Dermis blood vessel endothelial cell (primary cell): Measurements from ENCODE around the gene RNF25. TPM values are rescaled to one million over a fixed set of nuclear protein-coding genes. Genes with fewer than 3 reads are reported as not detected.
A peak's percentile ranks its signal among the peaks of the same experiment; 100 is the strongest.

Experiments
- DNase-seq: peaks from one replicate; pipeline ENCODE4 v3.0.0; 2010
- total RNA-seq: library from RNA; depleted of rRNA; stranded (reverse); fragments of >200 nt; gene quantifications from 2 replicates; pipeline ENCODE4 v1.2.3, GENCODE V29; 2014

RNF25 gene
- total RNA-seq, 1 donor from 2014 or later = 35.7 TPM

GRCh38 chr2:218679119-218679518 lies 7.3 kb upstream of the RNF25 start:
- DNase-seq = peak; percentile 29

GRCh38 chr2:218671097-218671653 lies 627 bp downstream of the RNF25 start:
- DNase-seq = peak; percentile 15

- DNase-seq = no peak
These were observed 7.1 kb downstream of the RNF25 start for GRCh38 chr2:218664653-218665052.

- no peak for DNase-seq
These were observed 7.9 kb downstream of the RNF25 start for GRCh38 chr2:218663901-218664300.

DNA sequence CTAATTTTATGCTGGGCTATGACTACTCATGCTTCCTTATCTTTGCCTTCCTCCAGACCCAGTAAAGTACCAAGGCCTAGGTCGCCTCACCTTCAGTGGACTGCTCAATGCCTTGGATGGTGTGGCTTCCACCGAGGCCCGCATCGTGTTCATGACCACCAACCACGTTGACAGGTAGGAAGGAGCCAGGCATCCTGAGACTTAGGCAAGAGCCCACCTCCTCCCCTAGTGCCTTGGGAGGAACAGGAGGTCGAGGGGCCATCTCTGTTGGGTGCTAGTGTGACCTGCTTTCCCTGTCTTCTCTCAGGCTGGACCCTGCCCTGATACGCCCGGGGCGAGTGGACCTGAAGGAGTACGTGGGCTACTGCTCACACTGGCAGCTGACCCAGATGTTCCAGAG lies 9.0 kb downstream of the RNF25 start:
- DNase-seq = no peak

DNA sequence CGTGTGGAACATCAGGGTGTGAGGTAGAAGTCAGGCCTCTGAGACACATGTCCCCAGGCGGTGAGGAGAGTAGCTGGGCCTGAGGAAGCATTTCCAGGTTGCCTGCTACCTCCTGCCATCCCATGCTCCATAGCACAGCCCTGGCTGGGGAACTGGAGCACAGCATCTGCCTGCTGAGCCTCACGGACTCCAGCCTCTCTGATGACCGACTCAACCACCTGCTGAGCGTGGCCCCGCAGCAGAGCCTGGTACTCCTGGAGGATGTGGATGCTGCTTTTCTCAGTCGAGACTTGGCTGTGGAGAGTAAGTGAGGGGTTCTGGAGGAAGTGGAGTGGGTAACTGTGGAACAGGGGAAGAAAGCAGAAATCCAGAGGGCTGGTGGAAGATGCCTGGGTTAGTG lies 9.4 kb downstream of the RNF25 start:
- DNase-seq = no peak

DNA sequence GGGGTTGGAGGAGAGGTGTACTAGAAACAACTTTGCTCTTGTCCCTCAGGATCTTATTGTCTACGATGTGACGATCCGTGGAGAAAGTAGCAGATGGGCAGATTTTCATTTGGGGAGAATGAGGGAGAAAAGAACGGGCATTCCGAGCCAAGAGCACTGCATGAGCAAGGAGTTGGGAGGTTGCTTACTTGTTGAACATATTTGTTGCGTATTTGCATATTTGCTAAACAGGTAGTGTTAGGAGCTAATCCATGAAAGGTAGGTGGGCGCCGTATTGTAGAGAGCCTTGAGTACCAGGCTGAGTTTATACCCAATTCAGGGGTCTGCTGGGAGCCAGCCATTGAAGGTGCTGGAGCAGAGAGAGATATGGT lies 11.8 kb downstream of the RNF25 start:
- no peak for DNase-seq

GRCh38 chr2:218659258-218659987 lies 12.4 kb downstream of the RNF25 start, which contains the start of the genes BCS1L and ZNF142:
Gene BCS1L, plus strand, starts transcription at chr2:218659683. Its CDS starts 1,305 bp downstream, at chr2:218660988.
Gene ZNF142, minus strand, starts transcription at chr2:218659623. Its CDS starts 3,194 bp downstream, at chr2:218656429.
- DNase-seq = peak; percentile 90

DNA sequence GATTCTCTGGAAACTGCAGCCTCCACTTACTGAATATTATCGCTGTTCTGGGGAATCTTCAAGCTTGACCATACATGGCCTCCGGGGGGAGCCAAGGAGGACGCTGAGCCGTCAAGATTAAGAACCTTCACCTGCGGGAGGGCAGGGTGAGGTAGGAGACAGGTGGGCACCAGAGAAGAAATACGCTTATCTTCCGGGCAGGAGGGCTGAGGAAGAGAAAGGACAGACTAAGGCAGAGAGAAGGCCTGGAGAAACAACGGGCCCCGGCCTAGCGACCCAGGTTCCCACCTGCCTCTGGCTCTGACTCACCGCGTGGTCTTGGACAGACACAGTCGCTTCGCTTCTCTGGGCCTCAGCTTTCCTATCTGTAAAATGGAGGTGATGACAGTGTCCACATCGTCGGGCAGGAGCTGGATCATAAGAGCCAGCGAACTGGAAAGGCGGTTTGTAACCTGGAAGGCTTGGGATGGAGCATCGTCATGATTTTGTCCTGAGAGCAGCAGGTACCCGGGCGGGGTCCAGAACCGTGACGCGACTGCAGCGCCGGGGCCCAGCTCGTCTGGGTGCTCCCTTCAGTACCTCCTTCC lies 13.0 kb downstream of the RNF25 start:
- peak; percentile 73 for DNase-seq

DNA sequence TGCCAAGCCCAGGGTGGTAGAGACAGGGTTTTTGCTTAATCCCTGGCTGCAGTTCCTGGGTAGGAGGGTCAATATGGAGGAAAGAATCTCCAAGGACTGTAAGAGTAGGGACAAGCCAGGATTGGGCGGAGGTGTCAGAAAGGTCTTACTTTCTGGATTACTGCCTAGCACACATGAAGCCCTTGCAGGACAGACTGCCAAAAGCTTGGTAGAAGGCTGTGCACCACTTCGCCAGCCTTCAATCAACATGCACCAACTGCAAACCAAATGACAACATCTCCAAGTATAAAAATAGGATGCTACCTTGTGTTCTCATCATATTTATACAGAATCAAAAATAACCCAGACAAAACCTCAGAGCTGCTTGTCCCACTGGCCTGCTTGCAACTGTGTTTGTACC lies 16.1 kb downstream of the RNF25 start:
- no peak for DNase-seq

GRCh38 chr2:218648787-218649100 lies 23.1 kb downstream of the RNF25 start:
- no peak for DNase-seq

- DNase-seq = peak; percentile 89
These were observed 23.6 kb downstream of the RNF25 start for GRCh38 chr2:218648088-218648786.

DNA sequence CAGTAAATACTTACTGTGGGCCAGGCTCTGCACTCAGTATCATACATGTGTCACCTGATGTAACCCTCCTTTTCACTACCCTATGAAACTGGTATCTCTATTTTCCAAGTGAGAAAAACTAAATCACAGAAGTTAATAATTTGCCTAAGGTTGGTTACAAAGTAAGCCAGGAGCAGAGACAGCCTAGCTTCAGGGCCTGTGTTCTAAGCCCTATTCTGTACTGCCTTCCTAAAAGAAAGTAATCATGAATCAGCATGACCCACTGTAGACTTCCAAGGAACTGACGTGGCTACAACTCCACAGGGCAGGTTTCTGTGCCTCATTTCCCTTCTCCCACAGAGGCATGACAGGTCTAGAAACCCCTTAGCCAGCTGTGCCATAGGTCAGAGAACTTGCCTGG lies 26.7 kb downstream of the RNF25 start:
- DNase-seq = peak; percentile 73

- no peak for DNase-seq
These were observed 27.1 kb downstream of the RNF25 start for GRCh38 chr2:218644721-218645120.

GRCh38 chr2:218643751-218644310 lies 28.0 kb downstream of the RNF25 start:
- no peak for DNase-seq

GRCh38 chr2:218642786-218643185 lies 29.0 kb downstream of the RNF25 start:
- no peak for DNase-seq

DNA sequence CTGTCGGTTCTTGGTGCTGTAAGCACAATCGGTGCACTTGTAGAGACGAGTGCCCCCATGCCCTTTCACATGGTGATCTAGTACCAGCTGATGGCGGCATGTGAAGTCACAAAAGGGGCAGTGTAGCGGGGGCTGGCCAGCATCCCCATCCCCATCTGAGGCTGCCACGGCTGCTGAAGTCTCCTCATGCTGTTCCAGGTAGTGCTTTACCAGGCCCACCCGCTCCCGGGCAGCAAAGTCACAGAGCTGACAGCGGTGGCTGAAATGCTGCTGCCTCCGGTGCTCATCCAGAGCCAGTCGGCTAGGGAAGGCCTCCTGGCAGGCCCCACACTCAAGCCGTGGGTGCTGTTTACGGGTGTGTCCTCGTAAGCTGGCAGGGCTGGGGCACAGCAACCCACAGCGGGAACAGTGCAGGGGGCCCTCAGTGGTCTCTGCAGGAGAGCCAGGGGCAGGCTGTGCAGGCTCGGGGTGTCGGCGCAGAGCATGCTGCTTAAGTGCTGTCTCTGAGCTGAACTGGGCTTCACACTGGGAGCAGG lies 29.6 kb downstream of the RNF25 start:
- no peak for DNase-seq

GRCh38 chr2:218638372-218638771 lies 33.4 kb downstream of the RNF25 start:
- no peak for DNase-seq

DNA sequence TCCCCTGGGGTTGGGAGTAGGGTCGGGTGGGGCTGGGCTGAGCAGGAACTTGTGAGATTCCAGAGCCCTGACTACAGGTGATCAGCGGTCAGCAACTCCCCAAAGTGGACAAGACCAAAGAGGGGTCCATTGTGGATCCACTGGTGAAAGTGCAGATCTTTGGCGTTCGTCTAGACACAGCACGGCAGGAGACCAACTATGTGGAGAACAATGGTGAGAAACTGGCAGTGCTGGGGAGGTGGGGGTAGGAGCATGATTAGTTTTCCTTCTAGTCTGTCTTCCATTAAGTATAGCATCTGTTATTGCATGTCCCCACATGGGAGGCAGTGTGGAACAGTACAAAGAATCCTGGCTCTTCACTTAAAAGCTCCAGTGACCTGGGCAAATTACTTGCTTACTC lies 36.1 kb downstream of the RNF25 start:
- no peak for DNase-seq

DNA sequence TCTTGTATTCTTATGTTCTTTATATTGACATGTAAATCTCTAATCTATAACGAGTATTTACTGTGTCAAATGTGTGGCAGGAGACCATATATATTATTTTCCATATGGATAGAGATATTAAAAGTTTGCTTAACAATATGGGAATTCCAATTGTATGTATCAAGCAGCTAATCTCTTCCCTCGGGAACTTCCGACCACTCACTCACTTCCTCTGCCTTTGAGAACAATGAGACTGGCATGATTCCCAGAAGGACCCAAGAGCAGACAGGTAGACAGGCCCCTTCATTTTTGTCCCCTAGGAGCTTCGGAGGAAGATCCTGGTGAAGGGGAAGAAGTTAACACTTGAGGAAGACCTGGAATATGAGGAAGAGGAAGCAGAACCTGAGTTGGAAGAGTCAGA lies 40.0 kb downstream of the RNF25 start:
- peak; percentile 97 for DNase-seq

GRCh38 chr2:218627939-218628338 lies 43.9 kb downstream of the RNF25 start:
- no peak for DNase-seq

GRCh38 chr2:218626369-218626768 lies 45.4 kb downstream of the RNF25 start:
- no peak for DNase-seq

DNA sequence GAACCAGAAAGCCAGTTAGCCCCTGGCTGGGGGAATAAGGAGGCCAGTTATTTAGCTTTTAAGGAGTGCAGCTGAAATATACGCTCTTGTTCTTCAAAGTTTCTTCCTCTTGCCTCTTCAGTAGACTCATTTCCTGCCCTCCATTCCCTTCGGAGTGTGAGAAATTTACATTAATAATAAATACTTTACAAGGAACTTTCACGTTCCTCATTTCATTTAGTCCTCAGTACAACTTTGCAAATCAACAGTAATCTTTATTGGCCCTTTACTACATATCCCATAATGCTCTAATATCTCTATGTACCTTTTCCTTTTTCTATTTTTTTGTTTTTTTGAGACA lies 48.5 kb downstream of the RNF25 start:
- peak; percentile 27 for DNase-seq
